ENCODE results near the gene TNFSF15.
"Not testable (repeated sequence)": the region's sequence is repeated elsewhere in the genome, so short reads cannot be mapped to it uniquely, and the experiment has no call there.

TNFSF15 gene

GRCh38 chr9:114746591-114747346 lies 59.1 kb downstream of the TNFSF15 start:
- DNase-seq (ENCODE audit: low spot score) = peak; percentile 80

- DNase-seq (ENCODE audit: low spot score) = no peak
Measured at GRCh38 chr9:114745879-114746550, 59.8 kb downstream of the TNFSF15 start.

- peak; percentile 37 for DNase-seq (ENCODE audit: low spot score)
Measured at GRCh38 chr9:114745108-114745848, 60.6 kb downstream of the TNFSF15 start.

GRCh38 chr9:114743446-114743845 lies 62.4 kb downstream of the TNFSF15 start:
- DNase-seq (ENCODE audit: low spot score) = no peak

GRCh38 chr9:114742947-114743346 lies 62.9 kb downstream of the TNFSF15 start:
- no peak for DNase-seq (ENCODE audit: low spot score)

- not testable (repeated sequence) for DNase-seq (ENCODE audit: low spot score)
Measured at GRCh38 chr9:114741521-114741920, 64.3 kb downstream of the TNFSF15 start.

- DNase-seq (ENCODE audit: low spot score) = peak; percentile 91
Measured at GRCh38 chr9:114738581-114739316, 67.1 kb downstream of the TNFSF15 start.

- DNase-seq (ENCODE audit: low spot score) = no peak
Measured at GRCh38 chr9:114737847-114738246, 68.0 kb downstream of the TNFSF15 start.

GRCh38 chr9:114737118-114737517 lies 68.7 kb downstream of the TNFSF15 start:
- no peak for DNase-seq (ENCODE audit: low spot score)

- DNase-seq (ENCODE audit: low spot score) = peak; percentile 47
Measured at GRCh38 chr9:114735704-114736103, 70.1 kb downstream of the TNFSF15 start.

- DNase-seq (ENCODE audit: low spot score) = not testable (repeated sequence)
Measured at GRCh38 chr9:114735139-114735538, 70.7 kb downstream of the TNFSF15 start.
